GM11168 (cell line): ENCODE data around the gene DDX59.

ENCODE experiments used
- in situ Hi-C: fragments of 300-500 bp; cut with MboI; formaldehyde crosslinking; loops from one replicate; pipeline ENCODE4 v1.12.0; 2022; ENCODE audit warnings: low sequenced_read_pairs; ENCODE audit not compliant: unreplicated experiment

The DDX59 gene

GRCh38 chr1:200669314-200670241 lies at the start of gene DDX59:
TSS of gene DDX59 (minus strand) at chr1:200669907. CDS start at chr1:200666740, 3,167 bp downstream.
- in situ Hi-C loops, result no loop called here

GRCh38 chr1:200714504-200715187 lies 44.9 kb upstream of the DDX59 start:
- in situ Hi-C loops, result no loop called here

GRCh38 chr1:200710166-200710565 lies 40.5 kb upstream of the DDX59 start:
- in situ Hi-C loops, result no loop called here

- in situ Hi-C loops, result no loop called here
Measured at GRCh38 chr1:200708769-200709168, 39.1 kb upstream of the DDX59 start.

- in situ Hi-C loops, result no loop called here
Measured at GRCh38 chr1:200708161-200708560, 38.5 kb upstream of the DDX59 start.

GRCh38 chr1:200707116-200707515 lies 37.4 kb upstream of the DDX59 start:
- in situ Hi-C loops, result no loop called here

GRCh38 chr1:200706111-200706814 lies 36.6 kb upstream of the DDX59 start:
- in situ Hi-C loops, result no loop called here

- in situ Hi-C loops, result no loop called here
Measured at GRCh38 chr1:200704986-200705500, 35.3 kb upstream of the DDX59 start.

GRCh38 chr1:200699871-200700270 lies 30.2 kb upstream of the DDX59 start:
- in situ Hi-C loops, result no loop called here

- in situ Hi-C loops, result no loop called here
Measured at GRCh38 chr1:200694738-200695137, 25.0 kb upstream of the DDX59 start.

GRCh38 chr1:200693327-200693726 lies 23.6 kb upstream of the DDX59 start:
- in situ Hi-C loops, result no loop called here

GRCh38 chr1:200692316-200692715 lies 22.6 kb upstream of the DDX59 start:
- in situ Hi-C loops, result no loop called here

- in situ Hi-C loops, result no loop called here
Measured at GRCh38 chr1:200686620-200687019, 16.9 kb upstream of the DDX59 start.

GRCh38 chr1:200684015-200684414 lies 14.3 kb upstream of the DDX59 start:
- in situ Hi-C loops, result no loop called here

- in situ Hi-C loops, result no loop called here
Measured at GRCh38 chr1:200683298-200683697, 13.6 kb upstream of the DDX59 start.

- in situ Hi-C loops, result no loop called here
Measured at GRCh38 chr1:200681231-200681630, 11.5 kb upstream of the DDX59 start.

GRCh38 chr1:200676829-200677228 lies 7.1 kb upstream of the DDX59 start:
- in situ Hi-C loops, result no loop called here

- in situ Hi-C loops, result no loop called here
Measured at GRCh38 chr1:200675588-200675852, 5.8 kb upstream of the DDX59 start.

GRCh38 chr1:200674838-200675587 lies 5.3 kb upstream of the DDX59 start:
- in situ Hi-C loops, result no loop called here
